ENCODE results near the gene UAP1L1.

Gene UAP1L1

GRCh38 chr9:137077758-137078693 is 709 bp downstream of the UAP1L1 start:
- no peak for DNase-seq

- DNase-seq: no peak
Measured at GRCh38 chr9:137078701-137079400, 1.5 kb downstream of the UAP1L1 start.

GRCh38 chr9:137079401-137079787 is 2.1 kb downstream of the UAP1L1 start:
- DNase-seq: no peak

- no peak for DNase-seq
Measured at GRCh38 chr9:137080260-137081122, 3.2 kb downstream of the UAP1L1 start.

- no peak for DNase-seq
Measured at GRCh38 chr9:137082222-137082924, 5.1 kb downstream of the UAP1L1 start.

- no peak for DNase-seq
Measured at GRCh38 chr9:137082925-137083290, 5.6 kb downstream of the UAP1L1 start.

- no peak for DNase-seq
Measured at GRCh38 chr9:137083394-137084004, 6.2 kb downstream of the UAP1L1 start.

GRCh38 chr9:137084526-137084925 is 7.2 kb downstream of the UAP1L1 start:
- no peak for DNase-seq

GRCh38 chr9:137085920-137086530 is 8.7 kb downstream of the UAP1L1 start:
- DNase-seq: peak; percentile 68

- peak; percentile 96 for DNase-seq
Measured at GRCh38 chr9:137086531-137087408, 9.5 kb downstream of the UAP1L1 start, which contains the start of gene MAN1B1. Gene MAN1B1 (plus strand): TSS chr9:137086985. CDS start chr9:137087000, 15 bp downstream.

GRCh38 chr9:137087409-137087925 is 10.2 kb downstream of the UAP1L1 start:
- no peak for DNase-seq

GRCh38 chr9:137088121-137088520 is 10.8 kb downstream of the UAP1L1 start:
- no peak for DNase-seq

- DNase-seq: no peak
Measured at GRCh38 chr9:137089232-137089947, 12.1 kb downstream of the UAP1L1 start.

GRCh38 chr9:137095664-137096517 is 18.6 kb downstream of the UAP1L1 start:
- DNase-seq: no peak

GRCh38 chr9:137096785-137097546 is 19.6 kb downstream of the UAP1L1 start:
- DNase-seq: no peak

- DNase-seq: no peak
Measured at GRCh38 chr9:137097761-137098462, 20.6 kb downstream of the UAP1L1 start.

GRCh38 chr9:137099231-137099630 is 21.9 kb downstream of the UAP1L1 start:
- DNase-seq: no peak
